BE2C (cell line): ENCODE measurements around the gene AHNAK.
"Not testable (repeated sequence)": the region's sequence is repeated elsewhere in the genome, so short reads cannot be mapped to it uniquely, and the experiment has no call there.

ENCODE experiments used
- DNase-seq: peaks from one replicate; pipeline ENCODE4 v3.0.0-alpha.2; 2020
- H3K27me3 ChIP-seq: fragments of 250-450 bp; sonication (Bioruptor Pico); 2 replicates; pipeline ENCODE4 v1.5.1; 2020; ENCODE audit warnings: mild to moderate bottlenecking
- H3K36me3 ChIP-seq: fragments of 250-450 bp; sonication (Bioruptor Pico); 2 replicates; pipeline ENCODE4 v1.5.1; 2020; ENCODE audit warnings: mild to moderate bottlenecking
- H3K4me1 ChIP-seq: fragments of 250-450 bp; sonication (Bioruptor Pico); 2 replicates; pipeline ENCODE4 v1.5.1; 2020
- H3K4me3 ChIP-seq: 2 replicates; pipeline ENCODE4 v1.5.1; 2011; ENCODE audit warnings: low read depth, low read length
- H3K9me3 ChIP-seq: fragments of 250-450 bp; sonication (Bioruptor Pico); 2 replicates; pipeline ENCODE4 v1.5.1; 2020
- CTCF ChIP-seq: IDR thresholded peaks from 2 replicates; pipeline ENCODE4 v1.5.1; 2012; ENCODE audit warnings: mild to moderate bottlenecking, low read depth, low read length

AHNAK gene

GRCh38 chr11:62501432-62501891, 45.1 kb downstream of the AHNAK start:
- Histone ChIP-seq H3K4me3 (no peak overlapping the region), H3K36me3 (no peaks in the 10 kb centered on the region), H3K9me3 (no peaks in the 10 kb centered on the region), H3K4me1 (no peaks in the 10 kb centered on the region), H3K27me3 (no peaks in the 10 kb centered on the region)
- DNase-seq = no peak
- TF ChIP-seq CTCF = no peak

GRCh38 chr11:62500650-62501030, 46.0 kb downstream of the AHNAK start:
- TF ChIP-seq CTCF = no peak
- Histone ChIP-seq H3K27me3 (no peaks in the 10 kb centered on the region), H3K9me3 (no peaks in the 10 kb centered on the region), H3K4me1 (no peaks in the 10 kb centered on the region), H3K4me3 (no peak overlapping the region), H3K36me3 (no peaks in the 10 kb centered on the region)
- no peak for DNase-seq

GRCh38 chr11:62499944-62500649, 46.5 kb downstream of the AHNAK start:
- no peak for TF ChIP-seq CTCF
- H3K4me1 ChIP-seq = no peaks in the 10 kb centered on the region

GRCh38 chr11:62499311-62499943, 47.2 kb downstream of the AHNAK start:
- not testable (repeated sequence) for H3K4me1 ChIP-seq, H3K36me3 ChIP-seq, H3K4me3 ChIP-seq, H3K27me3 ChIP-seq, H3K9me3 ChIP-seq
- peak; percentile 15 for DNase-seq

More at GRCh38 chr11:62499944-62500649, 46.5 kb downstream of the AHNAK start:
- no peaks in the 10 kb centered on the region for H3K27me3 ChIP-seq
- no peaks in the 10 kb centered on the region for H3K9me3 ChIP-seq
- no peak for DNase-seq
- H3K36me3 ChIP-seq = no peaks in the 10 kb centered on the region
- no peak overlapping the region for H3K4me3 ChIP-seq

- Histone ChIP-seq H3K36me3 (no peaks in the 10 kb centered on the region), H3K4me1 (no peaks in the 10 kb centered on the region), H3K4me3 (no peak overlapping the region), H3K9me3 (no peaks in the 10 kb centered on the region), H3K27me3 (no peaks in the 10 kb centered on the region)
- no peak for DNase-seq
- no peak for TF ChIP-seq CTCF
Measured at GRCh38 chr11:62498492-62499286, 47.9 kb downstream of the AHNAK start.

GRCh38 chr11:62498031-62498430, 48.6 kb downstream of the AHNAK start:
- H3K9me3 ChIP-seq = no peaks in the 10 kb centered on the region
- DNase-seq = no peak
- TF ChIP-seq CTCF = no peak
- no peaks in the 10 kb centered on the region for H3K27me3 ChIP-seq
- no peaks in the 10 kb centered on the region for H3K36me3 ChIP-seq
- no peaks in the 10 kb centered on the region for H3K4me1 ChIP-seq
- H3K4me3 ChIP-seq = no peak overlapping the region
